VCaP (cell line): ENCODE results near the gene PPM1M.

ENCODE experiments used
- H3K27ac ChIP-seq: fragments of 450-650 bp; 2 replicates; pipeline ENCODE4 v1.5.1; 2017
- CTCF ChIP-seq: fragments of 450-650 bp; conservative IDR thresholded peaks from 2 replicates; pipeline ENCODE4 v1.5.1; 2017; ENCODE audit warnings: mild to moderate bottlenecking, moderate library complexity

The PPM1M gene

DNA sequence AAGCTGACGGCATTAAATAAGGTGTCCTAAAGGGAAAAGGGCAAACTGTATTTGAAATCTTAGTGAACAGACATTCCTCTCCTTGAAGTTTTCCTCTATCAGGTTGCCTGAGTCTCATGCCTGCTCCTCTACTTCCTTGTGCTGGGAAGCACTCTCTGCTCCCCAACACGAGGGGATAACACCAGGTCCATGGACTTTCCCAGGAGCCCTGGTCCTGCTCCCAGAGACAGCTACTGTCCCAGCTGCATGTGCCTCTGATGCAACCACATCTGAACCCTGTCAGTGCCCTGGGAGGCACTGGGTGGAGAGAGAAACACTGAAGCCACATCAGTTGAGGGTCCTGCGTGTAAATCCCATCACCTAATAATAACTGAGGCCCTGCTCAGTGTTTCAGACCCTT is 27.5 kb upstream of the PPM1M start:
- H3K27ac ChIP-seq, result peak overlapping the region; percentile 64
- TF ChIP-seq CTCF, result no peak

DNA sequence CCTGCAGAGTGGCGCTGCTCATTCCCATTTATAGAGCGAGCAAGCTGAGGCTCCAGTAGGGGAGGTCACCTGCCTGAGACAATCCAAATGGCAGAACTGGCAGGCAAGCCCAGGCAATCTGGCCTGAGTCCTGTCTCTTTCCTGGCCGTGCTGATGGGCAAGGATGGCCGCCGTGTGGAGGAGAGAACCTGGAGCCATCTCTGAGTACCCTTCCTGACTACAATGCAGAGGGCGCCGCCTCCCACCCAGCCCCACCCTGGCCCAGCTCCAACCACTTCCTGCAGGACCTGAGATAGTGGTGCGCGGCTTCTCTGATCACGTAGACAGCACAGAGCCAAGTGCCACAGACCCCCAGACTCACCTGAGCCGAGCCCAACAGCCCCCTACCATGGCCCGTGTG is 27.1 kb upstream of the PPM1M start:
- TF ChIP-seq CTCF, result no peak
- H3K27ac ChIP-seq, result peak overlapping the region; percentile 64

- TF ChIP-seq CTCF, result no peak
- H3K27ac ChIP-seq, result peak overlapping the region; percentile 64
These were observed 26.5 kb upstream of the PPM1M start for GRCh38 chr3:52218937-52219650.

GRCh38 chr3:52220380-52221026 is 25.1 kb upstream of the PPM1M start:
- peak overlapping the region; percentile 64 for H3K27ac ChIP-seq
- peak; percentile 97 for TF ChIP-seq CTCF

GRCh38 chr3:52221141-52221562 is 24.4 kb upstream of the PPM1M start:
- H3K27ac ChIP-seq, result peak overlapping the region; percentile 64
- TF ChIP-seq CTCF, result no peak

DNA sequence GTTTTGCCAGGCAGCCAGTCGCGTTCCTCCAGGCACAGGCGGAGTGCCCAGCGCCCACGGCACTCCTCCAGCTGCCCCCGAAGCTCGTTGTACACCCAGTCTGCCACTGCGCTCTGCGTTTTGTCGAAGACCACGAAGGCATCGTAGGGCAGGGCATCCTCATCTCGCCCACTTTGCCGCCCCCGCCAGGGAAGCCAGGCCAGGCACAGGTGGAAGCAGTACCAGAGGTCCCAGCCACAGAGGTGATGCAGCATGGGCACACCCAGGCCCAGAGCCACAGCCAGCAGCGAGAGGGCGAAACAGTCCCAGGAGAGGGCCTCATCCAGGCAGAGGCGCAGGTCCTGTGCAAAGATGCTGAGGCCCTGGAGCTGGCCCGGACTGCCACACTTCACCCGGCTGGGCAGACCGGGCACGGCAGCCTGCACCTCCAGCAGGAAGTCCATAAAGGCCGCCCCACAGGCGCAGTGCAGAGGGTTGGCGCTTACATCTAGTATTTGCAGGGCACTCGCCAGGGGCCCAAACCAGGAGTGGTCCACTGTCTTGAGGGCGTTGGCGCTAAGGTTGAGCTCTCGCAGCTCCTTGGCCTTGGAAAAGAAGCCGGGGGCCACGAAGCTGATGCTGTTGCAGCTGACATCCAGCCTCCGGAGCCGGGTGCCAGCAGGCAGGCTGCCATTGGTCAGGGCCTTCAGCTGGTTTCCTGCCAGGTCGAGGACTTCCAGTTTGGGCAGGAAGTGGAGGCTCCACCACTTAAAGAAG is 23.8 kb upstream of the PPM1M start:
- H3K27ac ChIP-seq, result no peak overlapping the region
- TF ChIP-seq CTCF, result no peak
